Measurements from ENCODE around the gene LCP2. TPM values are rescaled to one million over a fixed set of nuclear protein-coding genes. Genes with fewer than 3 reads are reported as not detected.
"Not testable (repeated sequence)": the region's sequence is repeated elsewhere in the genome, so short reads cannot be mapped to it uniquely, and the experiment has no call there.

LCP2 gene
- total RNA-seq, 1 donor from 2014 or later, result 83.1 TPM

DNA sequence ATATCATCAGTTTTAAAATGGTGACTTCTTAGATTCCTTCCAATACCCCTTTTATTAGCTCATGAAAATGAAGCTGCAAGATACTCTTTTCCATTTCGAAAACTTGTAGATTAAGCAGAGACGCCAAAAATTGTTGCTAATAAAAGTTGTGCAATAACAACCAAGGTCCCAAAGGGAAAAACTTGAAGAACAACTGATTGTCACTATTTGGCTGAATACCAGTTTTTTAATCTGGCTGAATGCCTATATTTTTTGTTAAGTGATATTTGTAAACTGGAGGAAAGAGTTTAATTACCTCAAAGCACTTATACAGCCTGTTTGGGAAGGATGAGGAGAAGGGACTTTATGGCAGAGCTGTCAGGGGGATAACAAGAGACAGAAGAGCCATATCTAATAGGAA is 50.2 kb downstream of the LCP2 start:
- no peaks in the 10 kb centered on the region for H3K9me3 ChIP-seq
- H3K4me3 ChIP-seq, result no peak overlapping the region
- TF ChIP-seq, protein P1, sequence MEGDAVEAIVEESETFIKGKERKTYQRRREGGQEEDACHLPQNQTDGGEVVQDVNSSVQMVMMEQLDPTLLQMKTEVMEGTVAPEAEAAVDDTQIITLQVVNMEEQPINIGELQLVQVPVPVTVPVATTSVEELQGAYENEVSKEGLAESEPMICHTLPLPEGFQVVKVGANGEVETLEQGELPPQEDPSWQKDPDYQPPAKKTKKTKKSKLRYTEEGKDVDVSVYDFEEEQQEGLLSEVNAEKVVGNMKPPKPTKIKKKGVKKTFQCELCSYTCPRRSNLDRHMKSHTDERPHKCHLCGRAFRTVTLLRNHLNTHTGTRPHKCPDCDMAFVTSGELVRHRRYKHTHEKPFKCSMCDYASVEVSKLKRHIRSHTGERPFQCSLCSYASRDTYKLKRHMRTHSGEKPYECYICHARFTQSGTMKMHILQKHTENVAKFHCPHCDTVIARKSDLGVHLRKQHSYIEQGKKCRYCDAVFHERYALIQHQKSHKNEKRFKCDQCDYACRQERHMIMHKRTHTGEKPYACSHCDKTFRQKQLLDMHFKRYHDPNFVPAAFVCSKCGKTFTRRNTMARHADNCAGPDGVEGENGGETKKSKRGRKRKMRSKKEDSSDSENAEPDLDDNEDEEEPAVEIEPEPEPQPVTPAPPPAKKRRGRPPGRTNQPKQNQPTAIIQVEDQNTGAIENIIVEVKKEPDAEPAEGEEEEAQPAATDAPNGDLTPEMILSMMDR (IDR thresholded peaks at IDR 0.05), result no peak
- no peaks in the 10 kb centered on the region for H3K27me3 ChIP-seq
- no peaks in the 10 kb centered on the region for H3K4me1 ChIP-seq
- H3K27ac ChIP-seq, result no peak overlapping the region
- intact Hi-C loops (cut with DNase I), result no loop called here
- ATAC-seq, result no peak
- DNase-seq, result no peak
- H3K36me3 ChIP-seq, result peaks cover 42% of the 10 kb centered on the region

DNA sequence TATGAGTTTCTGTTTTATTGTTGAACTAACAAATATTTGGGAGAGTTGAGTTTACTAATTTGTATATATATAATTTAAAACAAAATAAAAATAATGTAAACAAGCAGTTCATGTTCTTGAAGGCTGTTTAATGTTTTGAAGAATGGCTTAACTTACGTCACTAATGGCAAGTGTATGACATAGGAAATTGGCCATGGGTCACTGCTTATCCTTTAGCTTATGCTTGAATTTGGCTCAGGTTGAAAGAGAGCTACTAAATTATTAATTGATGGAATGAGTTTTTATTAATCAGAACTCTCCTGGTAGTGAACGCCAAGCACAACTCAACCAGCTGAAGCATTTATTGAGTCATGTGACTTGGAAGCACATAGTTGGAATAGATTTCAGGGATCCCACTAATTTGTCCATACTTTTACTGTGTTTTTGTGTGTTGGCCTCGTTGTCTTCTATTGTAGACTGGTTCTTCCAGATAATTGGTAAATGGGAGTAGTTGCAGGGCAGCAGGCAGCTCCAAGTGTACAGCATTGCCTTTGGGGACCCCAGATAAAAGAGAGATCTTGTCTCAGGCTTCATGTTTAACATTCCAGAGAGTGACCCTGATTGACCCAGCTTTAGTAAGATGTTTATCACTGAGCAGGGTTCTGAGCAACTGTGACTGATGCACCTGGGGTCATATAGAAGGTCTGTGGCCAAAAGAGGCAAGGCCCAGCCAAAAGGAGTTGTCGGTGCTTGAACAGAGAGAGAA is 51.3 kb downstream of the LCP2 start:
- Histone ChIP-seq H3K27ac (no peak overlapping the region), H3K4me1 (no peaks in the 10 kb centered on the region), H3K36me3 (peaks cover 33% of the 10 kb centered on the region), H3K4me3 (no peak overlapping the region), H3K27me3 (no peaks in the 10 kb centered on the region), H3K9me3 (no peaks in the 10 kb centered on the region)
- TF ChIP-seq, protein P1 (IDR thresholded peaks at IDR 0.05), result no peak
- DNase-seq (no peak), ATAC-seq (no peak)
- intact Hi-C loops (cut with DNase I), result no loop called here

DNA sequence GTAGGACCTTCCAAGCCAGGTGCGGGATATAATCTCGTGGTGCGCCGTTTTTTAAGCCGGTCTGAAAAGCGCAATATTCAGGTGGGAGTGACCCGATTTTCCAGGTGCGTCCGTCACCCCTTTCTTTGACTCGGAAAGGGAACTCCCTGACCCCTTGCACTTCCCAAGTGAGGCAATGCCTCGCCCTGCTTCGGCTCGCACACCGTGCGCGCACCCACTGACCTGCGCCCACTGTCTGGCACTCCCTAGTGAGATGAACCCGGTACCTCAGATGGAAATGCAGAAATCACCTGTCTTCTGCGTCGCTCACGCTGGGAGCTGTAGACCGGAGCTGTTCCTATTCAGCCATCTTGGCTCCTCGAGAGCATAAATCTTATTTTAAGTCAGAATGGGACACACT is 52.1 kb downstream of the LCP2 start:
- H3K36me3 ChIP-seq, result peaks cover 27% of the 10 kb centered on the region
- H3K4me3 ChIP-seq; H3K4me1 ChIP-seq; ATAC-seq; DNase-seq; H3K9me3 ChIP-seq; H3K27me3 ChIP-seq; H3K27ac ChIP-seq; intact Hi-C loops (cut with DNase I): not testable (repeated sequence)

DNA sequence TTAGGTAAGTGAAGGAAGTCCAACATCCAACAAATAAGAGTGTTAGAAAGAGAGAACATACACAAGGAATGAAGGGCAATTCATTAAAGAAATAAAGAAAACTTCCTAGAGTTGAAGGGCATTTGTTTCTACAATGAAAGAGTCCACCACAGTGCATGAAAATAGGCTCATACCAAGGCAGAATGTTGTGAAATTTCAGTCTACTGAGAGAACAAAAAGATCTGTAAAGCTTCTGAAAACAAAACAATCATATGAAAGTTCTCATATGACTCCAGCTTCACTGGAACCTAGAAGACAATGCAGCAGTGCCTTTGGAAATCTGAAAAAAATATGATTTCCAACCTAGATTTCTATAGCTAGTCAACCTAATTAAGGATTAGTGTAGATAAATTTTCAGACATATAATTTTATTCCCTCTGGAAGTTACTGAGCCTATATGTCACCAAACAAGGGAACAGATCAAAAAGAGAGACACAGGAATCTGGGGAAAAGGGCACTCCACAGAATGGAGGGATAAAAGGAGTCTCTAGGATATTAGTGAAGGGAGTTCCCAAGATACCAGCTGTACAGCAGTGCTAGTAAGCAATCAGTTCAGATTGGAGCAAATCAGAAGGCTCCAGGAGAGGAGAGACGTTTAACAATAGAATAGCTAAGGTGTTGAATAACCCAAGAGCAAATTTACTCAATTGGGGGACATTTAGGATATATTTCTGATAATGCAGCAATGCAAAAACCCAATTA is 59.0 kb downstream of the LCP2 start:
- ATAC-seq (no peak), DNase-seq (no peak)
- Histone ChIP-seq H3K27ac (no peak overlapping the region), H3K4me3 (no peak overlapping the region), H3K36me3 (no peaks in the 10 kb centered on the region), H3K27me3 (no peaks in the 10 kb centered on the region), H3K9me3 (no peaks in the 10 kb centered on the region), H3K4me1 (no peaks in the 10 kb centered on the region)
- TF ChIP-seq, protein P1 (IDR thresholded peaks at IDR 0.05), result no peak
- intact Hi-C loops (cut with DNase I), result no loop called here

DNA sequence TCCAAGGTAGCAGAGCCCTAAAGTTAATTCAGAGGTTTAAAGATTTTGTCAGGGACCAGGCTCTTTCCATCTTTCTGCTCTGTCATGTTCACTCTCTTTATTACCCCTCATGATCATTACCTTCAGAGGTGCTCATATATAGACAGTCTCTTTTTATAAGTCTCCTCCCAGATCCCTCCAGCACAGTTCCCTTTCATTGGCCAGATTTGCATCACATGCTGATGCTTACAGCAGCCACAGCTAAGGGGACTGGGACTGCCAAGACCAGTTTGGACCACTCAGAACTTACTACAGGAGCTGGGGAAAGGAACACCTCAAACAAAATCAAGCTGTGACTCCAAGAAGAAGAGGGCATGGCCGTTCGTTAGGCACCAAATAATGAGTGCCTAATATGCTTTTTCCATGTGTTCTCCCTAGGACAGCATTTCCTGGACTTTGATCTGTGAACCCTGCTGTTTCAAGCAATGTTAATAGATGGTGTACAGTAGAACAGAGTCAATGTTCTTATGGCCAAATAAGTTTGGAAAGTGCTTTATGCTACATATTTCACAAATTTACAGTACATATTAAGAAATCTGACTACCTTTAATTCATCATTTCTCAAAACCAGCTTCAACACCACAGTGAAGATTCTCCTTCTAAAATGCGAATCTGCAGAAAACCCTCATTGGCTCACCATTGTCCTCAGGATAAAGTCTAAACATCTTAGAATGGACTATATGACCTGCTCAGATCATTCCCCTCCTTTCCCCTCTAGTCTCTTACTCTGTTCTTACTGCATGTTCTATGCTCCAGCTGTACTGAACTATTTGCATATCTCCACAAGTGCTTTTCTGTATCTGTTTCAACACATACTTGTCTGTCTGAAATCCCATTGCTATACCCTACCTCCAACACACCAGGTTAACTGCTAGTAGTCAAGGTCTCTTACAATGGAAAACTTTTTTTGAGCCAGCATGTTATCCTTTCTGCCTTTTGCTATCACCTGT is 61.4 kb downstream of the LCP2 start:
- DNase-seq, result no peak
- intact Hi-C loops (cut with DNase I), result no loop called here
- Histone ChIP-seq H3K9me3 (no peaks in the 10 kb centered on the region), H3K27me3 (no peaks in the 10 kb centered on the region), H3K36me3 (no peaks in the 10 kb centered on the region), H3K27ac (no peak overlapping the region), H3K4me3 (no peak overlapping the region), H3K4me1 (no peaks in the 10 kb centered on the region)
- TF ChIP-seq, protein P1 (IDR thresholded peaks at IDR 0.05), result no peak
- no peak for ATAC-seq
